ENCODE data around the gene FBXW11.

DNA sequence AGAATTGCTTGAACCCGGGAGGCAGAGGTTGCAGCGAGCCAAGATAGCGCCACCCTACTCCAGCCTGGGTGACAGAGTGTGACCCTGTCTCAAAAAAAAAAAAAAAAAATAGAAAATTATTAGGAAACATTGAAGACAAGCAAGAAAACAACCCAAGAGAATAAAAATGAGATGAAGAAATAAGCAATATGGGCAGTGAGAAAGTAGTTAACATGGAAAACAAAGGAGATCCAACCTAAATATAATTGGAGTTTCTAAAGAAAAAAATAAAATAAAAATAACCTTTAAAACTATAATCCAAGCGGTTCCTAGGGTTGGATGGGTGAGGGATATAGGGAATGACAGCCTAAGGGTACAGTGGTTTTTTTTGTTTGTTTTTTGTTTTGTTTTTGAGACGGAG, 71.9 kb downstream of the FBXW11 start:
- TF ChIP-seq, protein P1, sequence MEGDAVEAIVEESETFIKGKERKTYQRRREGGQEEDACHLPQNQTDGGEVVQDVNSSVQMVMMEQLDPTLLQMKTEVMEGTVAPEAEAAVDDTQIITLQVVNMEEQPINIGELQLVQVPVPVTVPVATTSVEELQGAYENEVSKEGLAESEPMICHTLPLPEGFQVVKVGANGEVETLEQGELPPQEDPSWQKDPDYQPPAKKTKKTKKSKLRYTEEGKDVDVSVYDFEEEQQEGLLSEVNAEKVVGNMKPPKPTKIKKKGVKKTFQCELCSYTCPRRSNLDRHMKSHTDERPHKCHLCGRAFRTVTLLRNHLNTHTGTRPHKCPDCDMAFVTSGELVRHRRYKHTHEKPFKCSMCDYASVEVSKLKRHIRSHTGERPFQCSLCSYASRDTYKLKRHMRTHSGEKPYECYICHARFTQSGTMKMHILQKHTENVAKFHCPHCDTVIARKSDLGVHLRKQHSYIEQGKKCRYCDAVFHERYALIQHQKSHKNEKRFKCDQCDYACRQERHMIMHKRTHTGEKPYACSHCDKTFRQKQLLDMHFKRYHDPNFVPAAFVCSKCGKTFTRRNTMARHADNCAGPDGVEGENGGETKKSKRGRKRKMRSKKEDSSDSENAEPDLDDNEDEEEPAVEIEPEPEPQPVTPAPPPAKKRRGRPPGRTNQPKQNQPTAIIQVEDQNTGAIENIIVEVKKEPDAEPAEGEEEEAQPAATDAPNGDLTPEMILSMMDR (IDR thresholded peaks at IDR 0.05), result no peak
- TF ChIP-seq POLR2A (IDR thresholded peaks at IDR 0.05) (no peak), POLR2AphosphoS5 (IDR thresholded peaks at IDR 0.05) (no peak), EP300 (IDR thresholded peaks at IDR 0.05; ENCODE audit: low read depth) (no peak)

Measured in transverse colon (tissue), 4 donors.